ENCODE results near the gene PACRG. TPM values are rescaled to one million over a fixed set of nuclear protein-coding genes. Genes with fewer than 3 reads are reported as not detected.

Gene PACRG
- total RNA-seq, 1 experiment from 2014 or later = 0.59 TPM

DNA sequence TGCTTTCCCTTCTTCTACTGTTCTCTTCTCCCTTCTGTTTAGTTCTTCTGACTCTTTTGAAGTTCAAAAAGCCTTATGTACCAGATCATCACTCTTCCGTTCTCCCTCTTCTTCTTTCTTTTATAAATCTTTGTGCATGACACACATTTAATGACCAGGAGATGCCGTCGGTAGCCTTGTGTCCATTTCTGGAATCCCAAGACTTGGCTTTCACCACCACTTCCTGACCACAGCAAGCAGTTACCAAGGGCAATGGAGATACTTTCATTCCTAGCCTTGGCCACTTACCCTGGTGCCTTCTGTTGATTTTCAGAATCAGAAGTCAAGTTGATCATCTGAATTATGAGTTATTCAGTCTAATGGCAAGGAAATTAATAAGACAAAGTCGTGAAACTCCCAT, 418.3 kb downstream of the PACRG start:
- no TSS peak for BruUV-seq (replicated peaks)
- H3K4me1 ChIP-seq (ENCODE audit: control insufficient read depth, insufficient read depth, low read length) = no peaks in the 10 kb centered on the region
- H3K27ac ChIP-seq (ENCODE audit: low read length) = no peak overlapping the region
- no peaks in the 10 kb centered on the region for H3K27me3 ChIP-seq (ENCODE audit: control insufficient read depth, insufficient read depth, low read length)
- DNase-seq (ENCODE audit: low read depth, low spot score) = no peak
- no peak for ATAC-seq
- TF ChIP-seq CTCF (IDR thresholded peaks at IDR 0.05) = no peak
- CTCF ChIA-PET = no interaction called here
- no peaks in the 10 kb centered on the region for H3K9me3 ChIP-seq (ENCODE audit: control insufficient read depth, insufficient read depth, low read depth, low read length)
- intact Hi-C loops (cut with micrococcal nuclease; ENCODE audit: unreplicated experiment) (no loop called here), in situ Hi-C loops (cut with HindIII; ENCODE audit: low pct_unique_long_range_greater_than_20kb, low sequenced_read_pairs) (no loop called here)
- H3K4me3 ChIP-seq (ENCODE audit: low read depth in 2 of 2, low read length in 2 of 2) = no peak overlapping the region
- H3K36me3 ChIP-seq (ENCODE audit: control insufficient read depth, insufficient read depth, low read length) = no peaks in the 10 kb centered on the region
- POLR2A ChIA-PET = no interaction called here

GRCh38 chr6:163147994-163148393, 420.2 kb downstream of the PACRG start:
- POLR2A ChIA-PET = no interaction called here

DNA sequence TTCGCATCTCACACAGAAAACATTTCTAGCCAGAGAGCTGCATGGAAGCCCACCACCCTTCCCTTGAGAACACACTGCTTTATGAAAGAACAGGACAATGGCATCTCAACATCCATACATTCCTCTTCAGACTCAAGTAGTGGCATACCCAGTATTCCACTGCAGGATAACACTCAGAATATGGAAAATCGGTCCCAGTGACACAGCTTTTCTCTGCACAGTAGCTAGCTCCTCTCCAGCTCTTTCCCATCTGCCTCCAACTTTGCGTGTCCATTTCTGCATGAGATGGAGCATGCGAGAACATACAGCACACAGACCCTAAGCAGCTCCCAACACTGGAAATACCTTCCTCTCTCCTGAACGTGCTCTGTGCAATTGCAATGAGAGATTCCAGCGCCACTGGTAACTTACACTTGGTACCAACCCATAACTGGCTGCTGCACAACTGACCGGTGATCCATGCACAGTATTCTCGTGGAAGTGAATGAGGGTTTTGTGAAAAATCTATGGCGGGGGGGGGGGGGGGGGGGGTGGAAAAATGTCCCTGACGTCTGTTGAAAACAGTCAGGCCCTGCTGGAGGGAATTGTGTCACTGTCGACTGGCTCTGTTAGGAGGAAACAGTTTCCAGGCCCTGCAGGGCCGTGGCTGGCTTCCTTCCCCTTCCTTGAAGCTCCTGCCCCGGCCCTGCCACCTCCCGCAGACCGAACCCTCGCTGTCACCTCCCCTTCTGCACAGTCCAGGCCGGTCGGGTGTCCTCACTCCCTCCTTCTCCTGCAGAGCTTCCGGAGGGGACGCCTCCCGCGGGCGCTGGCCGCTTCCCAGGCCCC, 420.9 kb downstream of the PACRG start:
- H3K36me3 ChIP-seq (ENCODE audit: control insufficient read depth, insufficient read depth, low read length) = no peaks in the 10 kb centered on the region
- CTCF ChIA-PET = no interaction called here
- H3K9me3 ChIP-seq (ENCODE audit: control insufficient read depth, insufficient read depth, low read depth, low read length) = no peaks in the 10 kb centered on the region
- POLR2A ChIA-PET = no interaction called here
- ATAC-seq (no peak), DNase-seq (ENCODE audit: low read depth, low spot score) (no peak)
- in situ Hi-C loops (cut with HindIII; ENCODE audit: low pct_unique_long_range_greater_than_20kb, low sequenced_read_pairs) = no loop called here
- H3K4me3 ChIP-seq (ENCODE audit: low read depth in 2 of 2, low read length in 2 of 2) = no peak overlapping the region
- no peaks in the 10 kb centered on the region for H3K4me1 ChIP-seq (ENCODE audit: control insufficient read depth, insufficient read depth, low read length)
- TF ChIP-seq SIN3A (IDR thresholded peaks at IDR 0.05; ENCODE audit: borderline replicate concordance, insufficient read depth, low read depth, low read length) = no peak
- TF ChIP-seq, protein P1, sequence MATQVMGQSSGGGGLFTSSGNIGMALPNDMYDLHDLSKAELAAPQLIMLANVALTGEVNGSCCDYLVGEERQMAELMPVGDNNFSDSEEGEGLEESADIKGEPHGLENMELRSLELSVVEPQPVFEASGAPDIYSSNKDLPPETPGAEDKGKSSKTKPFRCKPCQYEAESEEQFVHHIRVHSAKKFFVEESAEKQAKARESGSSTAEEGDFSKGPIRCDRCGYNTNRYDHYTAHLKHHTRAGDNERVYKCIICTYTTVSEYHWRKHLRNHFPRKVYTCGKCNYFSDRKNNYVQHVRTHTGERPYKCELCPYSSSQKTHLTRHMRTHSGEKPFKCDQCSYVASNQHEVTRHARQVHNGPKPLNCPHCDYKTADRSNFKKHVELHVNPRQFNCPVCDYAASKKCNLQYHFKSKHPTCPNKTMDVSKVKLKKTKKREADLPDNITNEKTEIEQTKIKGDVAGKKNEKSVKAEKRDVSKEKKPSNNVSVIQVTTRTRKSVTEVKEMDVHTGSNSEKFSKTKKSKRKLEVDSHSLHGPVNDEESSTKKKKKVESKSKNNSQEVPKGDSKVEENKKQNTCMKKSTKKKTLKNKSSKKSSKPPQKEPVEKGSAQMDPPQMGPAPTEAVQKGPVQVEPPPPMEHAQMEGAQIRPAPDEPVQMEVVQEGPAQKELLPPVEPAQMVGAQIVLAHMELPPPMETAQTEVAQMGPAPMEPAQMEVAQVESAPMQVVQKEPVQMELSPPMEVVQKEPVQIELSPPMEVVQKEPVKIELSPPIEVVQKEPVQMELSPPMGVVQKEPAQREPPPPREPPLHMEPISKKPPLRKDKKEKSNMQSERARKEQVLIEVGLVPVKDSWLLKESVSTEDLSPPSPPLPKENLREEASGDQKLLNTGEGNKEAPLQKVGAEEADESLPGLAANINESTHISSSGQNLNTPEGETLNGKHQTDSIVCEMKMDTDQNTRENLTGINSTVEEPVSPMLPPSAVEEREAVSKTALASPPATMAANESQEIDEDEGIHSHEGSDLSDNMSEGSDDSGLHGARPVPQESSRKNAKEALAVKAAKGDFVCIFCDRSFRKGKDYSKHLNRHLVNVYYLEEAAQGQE (IDR thresholded peaks at IDR 0.05; ENCODE audit: insufficient read depth in 1 of 2, low read depth in 2 of 2, low read length in 1 of 2) = no peak
- no peak for TF ChIP-seq TCF7L2 (IDR thresholded peaks at IDR 0.05; ENCODE audit: low read depth, low read length)
- TF ChIP-seq POLR2AphosphoS5 (IDR thresholded peaks at IDR 0.05; ENCODE audit: low read depth, low read length) = no peak
- no peak for TF ChIP-seq CTCF (IDR thresholded peaks at IDR 0.05)
- no peak overlapping the region for H3K27ac ChIP-seq (ENCODE audit: low read length)
- no TSS peak for BruUV-seq (replicated peaks)
- intact Hi-C loops (cut with micrococcal nuclease; ENCODE audit: unreplicated experiment) = no loop called here
- no peaks in the 10 kb centered on the region for H3K27me3 ChIP-seq (ENCODE audit: control insufficient read depth, insufficient read depth, low read length)

More at GRCh38 chr6:163147994-163148393, 420.2 kb downstream of the PACRG start:
- no peaks in the 10 kb centered on the region for H3K36me3 ChIP-seq (ENCODE audit: control insufficient read depth, insufficient read depth, low read length)
- H3K27ac ChIP-seq (ENCODE audit: low read length) = no peak overlapping the region
- no peak overlapping the region for H3K4me3 ChIP-seq (ENCODE audit: low read depth in 2 of 2, low read length in 2 of 2)
- ATAC-seq (no peak), DNase-seq (ENCODE audit: low read depth, low spot score) (no peak)
- H3K27me3 ChIP-seq (ENCODE audit: control insufficient read depth, insufficient read depth, low read length) = no peaks in the 10 kb centered on the region
- in situ Hi-C loops (cut with HindIII; ENCODE audit: low pct_unique_long_range_greater_than_20kb, low sequenced_read_pairs) (no loop called here), intact Hi-C loops (cut with micrococcal nuclease; ENCODE audit: unreplicated experiment) (no loop called here)
- CTCF ChIA-PET = no interaction called here
- BruUV-seq (replicated peaks) = no TSS peak
- H3K4me1 ChIP-seq (ENCODE audit: control insufficient read depth, insufficient read depth, low read length) = no peaks in the 10 kb centered on the region
- H3K9me3 ChIP-seq (ENCODE audit: control insufficient read depth, insufficient read depth, low read depth, low read length) = no peaks in the 10 kb centered on the region
- TF ChIP-seq CTCF (IDR thresholded peaks at IDR 0.05) = peak; percentile 40
- no peak for TF ChIP-seq SIN3A (IDR thresholded peaks at IDR 0.05; ENCODE audit: borderline replicate concordance, insufficient read depth, low read depth, low read length)
